ENCODE data around the gene PPP1R10. TPM values are rescaled to one million over a fixed set of nuclear protein-coding genes. Genes with fewer than 3 reads are reported as not detected.
A peak's percentile ranks its signal among the peaks of the same experiment; 100 is the strongest.

The PPP1R10 gene
- total and polyA plus RNA-seq, 9 donors = 34.7 to 106 (median 76.0) TPM

- H3K27ac ChIP-seq = peak within 1 kb of the TSS; percentile 67 to 74
- H3K9me3 ChIP-seq = no peaks in the 10 kb centered on the region
- WGBS, 3 donors = 2% methylated on average over 28 to 36 of the region's 36 CpGs
- H3K27me3 ChIP-seq = no peaks in the 10 kb centered on the region
- intact Hi-C loops (cut with DNase I) = no loop called here
- H3K36me3 ChIP-seq = no peaks in the 10 kb centered on the region
- H3K4me1 ChIP-seq (ENCODE audit: insufficient read depth) = peaks cover 8% of the 10 kb centered on the region
- H3K4me3 ChIP-seq = peak within 1 kb of the TSS; percentile 64
- peak; percentile 84 to 94 (median 91) for DNase-seq
- TF ChIP-seq CTCF (IDR thresholded peaks at IDR 0.05) = peak in 2 of 3 donors; percentile 39 to 47
- peak; percentile 58 for TF ChIP-seq POLR2A (IDR thresholded peaks at IDR 0.05)
- no peak for TF ChIP-seq EP300 (IDR thresholded peaks at IDR 0.05)
Measured at GRCh38 chr6:30626484-30627366, 9.7 kb upstream of the PPP1R10 start, which contains the start of gene ATAT1. Gene ATAT1, plus strand, starts transcription at chr6:30626874.

- Histone ChIP-seq H3K27ac (no peak overlapping the region), H3K4me1 (ENCODE audit: insufficient read depth) (peaks cover 8% of the 10 kb centered on the region), H3K4me3 (no peak overlapping the region), H3K27me3 (no peaks in the 10 kb centered on the region), H3K9me3 (no peaks in the 10 kb centered on the region), H3K36me3 (no peaks in the 10 kb centered on the region)
- intact Hi-C loops (cut with DNase I) = no loop called here
- no peak for TF ChIP-seq EP300 (IDR thresholded peaks at IDR 0.05)
- no peak for TF ChIP-seq CTCF (IDR thresholded peaks at IDR 0.05)
- no peak for TF ChIP-seq POLR2A (IDR thresholded peaks at IDR 0.05)
- no peak for DNase-seq
- WGBS, 3 donors = 91 to 94% (median 92%) methylated on average over 8 of the region's 8 CpGs
Measured at GRCh38 chr6:30625511-30625910, 8.5 kb upstream of the PPP1R10 start.

- 91 to 94% (median 92%) methylated on average over 11 of the region's 11 CpGs for WGBS, 3 donors
Measured at GRCh38 chr6:30619561-30619960, 2.5 kb upstream of the PPP1R10 start.

More at GRCh38 chr6:30619561-30619960, 2.5 kb upstream of the PPP1R10 start:
- Histone ChIP-seq H3K4me3 (no peak overlapping the region), H3K4me1 (ENCODE audit: insufficient read depth) (peaks cover 1% of the 10 kb centered on the region), H3K9me3 (no peaks in the 10 kb centered on the region), H3K36me3 (no peaks in the 10 kb centered on the region), H3K27me3 (no peaks in the 10 kb centered on the region), H3K27ac (no peak overlapping the region)
- intact Hi-C loops (cut with DNase I) = loop anchor here in 1 of 4 donors (5.0 kb wide), 1 partner anchor 68 kb away; the partner anchor contains the start of gene PPP1R18
- TF ChIP-seq POLR2A (IDR thresholded peaks at IDR 0.05) = no peak
- TF ChIP-seq EP300 (IDR thresholded peaks at IDR 0.05) = no peak
- TF ChIP-seq CTCF (IDR thresholded peaks at IDR 0.05) = no peak
- no peak for DNase-seq
